ENCODE measurements around the gene CDKN2A.

Gene CDKN2A

DNA sequence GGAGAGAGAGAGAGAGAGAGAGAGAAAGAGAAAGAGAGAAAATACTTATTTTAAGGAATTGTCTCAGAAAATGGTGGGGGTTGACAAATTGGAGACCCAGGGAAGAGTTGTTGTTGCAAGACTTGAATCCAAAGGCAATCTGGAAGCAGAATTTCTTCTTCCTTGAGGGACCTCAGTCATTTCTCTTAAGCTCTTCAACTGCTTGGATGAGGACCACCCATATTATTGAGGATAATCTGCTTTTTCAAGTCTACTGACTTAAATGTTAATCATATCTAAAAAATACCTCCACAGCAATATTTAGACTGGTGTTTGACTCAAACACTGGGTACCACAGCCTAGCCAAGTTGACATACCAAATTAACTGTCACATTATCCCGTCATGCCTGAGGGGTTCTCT, 3.3 kb upstream of the CDKN2A start:
- H3K27me3 ChIP-seq (ENCODE audit: insufficient read depth, low read length, poor library complexity, severe bottlenecking): no peaks in the 10 kb centered on the region
- peaks cover 29% of the 10 kb centered on the region for H4K20me1 ChIP-seq (ENCODE audit: insufficient read depth, low read length, poor library complexity, severe bottlenecking)
- H3K4me1 ChIP-seq (ENCODE audit: insufficient read depth, low read length, poor library complexity, severe bottlenecking): peaks cover 29% of the 10 kb centered on the region
- peak overlapping the region; percentile 84 for H3K4me2 ChIP-seq (ENCODE audit: low read depth, low read length, poor library complexity, severe bottlenecking)
- no peaks in the 10 kb centered on the region for H3K36me3 ChIP-seq (ENCODE audit: insufficient read depth, low read length)
- peak overlapping the region; percentile 99 for H3K4me3 ChIP-seq (ENCODE audit: low read length, poor library complexity, severe bottlenecking)
- H3K9me2 ChIP-seq (replicated peaks; ENCODE audit: low read depth, low read length): no peaks in the 10 kb centered on the region
- H3F3A ChIP-seq (ENCODE audit: low read depth): no peaks in the 10 kb centered on the region
- H3K79me2 ChIP-seq (ENCODE audit: insufficient read depth, low read length): peaks cover 76% of the 10 kb centered on the region
- TF ChIP-seq, protein P1, sequence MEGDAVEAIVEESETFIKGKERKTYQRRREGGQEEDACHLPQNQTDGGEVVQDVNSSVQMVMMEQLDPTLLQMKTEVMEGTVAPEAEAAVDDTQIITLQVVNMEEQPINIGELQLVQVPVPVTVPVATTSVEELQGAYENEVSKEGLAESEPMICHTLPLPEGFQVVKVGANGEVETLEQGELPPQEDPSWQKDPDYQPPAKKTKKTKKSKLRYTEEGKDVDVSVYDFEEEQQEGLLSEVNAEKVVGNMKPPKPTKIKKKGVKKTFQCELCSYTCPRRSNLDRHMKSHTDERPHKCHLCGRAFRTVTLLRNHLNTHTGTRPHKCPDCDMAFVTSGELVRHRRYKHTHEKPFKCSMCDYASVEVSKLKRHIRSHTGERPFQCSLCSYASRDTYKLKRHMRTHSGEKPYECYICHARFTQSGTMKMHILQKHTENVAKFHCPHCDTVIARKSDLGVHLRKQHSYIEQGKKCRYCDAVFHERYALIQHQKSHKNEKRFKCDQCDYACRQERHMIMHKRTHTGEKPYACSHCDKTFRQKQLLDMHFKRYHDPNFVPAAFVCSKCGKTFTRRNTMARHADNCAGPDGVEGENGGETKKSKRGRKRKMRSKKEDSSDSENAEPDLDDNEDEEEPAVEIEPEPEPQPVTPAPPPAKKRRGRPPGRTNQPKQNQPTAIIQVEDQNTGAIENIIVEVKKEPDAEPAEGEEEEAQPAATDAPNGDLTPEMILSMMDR (conservative IDR thresholded peaks at IDR 0.05; ENCODE audit: low read length): no peak
- TF ChIP-seq EZH2phosphoT487 (IDR thresholded peaks at IDR 0.05; ENCODE audit: borderline replicate concordance): no peak
- H3K9me3 ChIP-seq (ENCODE audit: insufficient read depth, low read depth, low read length): no peaks in the 10 kb centered on the region
- no peak overlapping the region for H2AFZ ChIP-seq (ENCODE audit: low read length)
- H3K9ac ChIP-seq (ENCODE audit: low read depth, low read length, poor library complexity, severe bottlenecking): peak overlapping the region; percentile 93

DNA sequence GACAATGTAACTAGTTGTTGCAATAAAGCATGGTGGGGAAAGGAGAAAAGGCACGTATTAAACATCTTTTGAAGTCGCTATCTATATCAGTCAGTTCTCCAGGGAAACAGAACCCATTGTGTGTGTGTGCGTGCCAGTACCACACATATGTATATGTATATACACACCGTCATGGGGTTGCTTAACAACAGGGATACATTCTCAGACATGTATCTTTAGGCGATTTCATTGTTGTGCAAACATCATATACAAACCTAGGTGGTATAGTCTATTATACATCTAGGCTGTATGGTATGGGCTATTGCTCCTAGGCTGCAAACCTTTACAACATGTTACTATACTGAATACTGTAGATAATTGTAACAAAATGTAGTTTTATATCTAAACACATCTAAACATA, 2.7 kb upstream of the CDKN2A start:
- peaks cover 75% of the 10 kb centered on the region for H3K79me2 ChIP-seq (ENCODE audit: insufficient read depth, low read length)

GRCh38 chr9:21996438-21996837, 2.2 kb upstream of the CDKN2A start:
- H3K36me3 ChIP-seq (ENCODE audit: insufficient read depth, low read length): no peaks in the 10 kb centered on the region
- no peaks in the 10 kb centered on the region for H3K9me2 ChIP-seq (replicated peaks; ENCODE audit: low read depth, low read length)
- H2AFZ ChIP-seq (ENCODE audit: low read length): peak overlapping the region; percentile 68
- peaks cover 32% of the 10 kb centered on the region for H4K20me1 ChIP-seq (ENCODE audit: insufficient read depth, low read length, poor library complexity, severe bottlenecking)
- peak overlapping the region; percentile 99 for H3K4me3 ChIP-seq (ENCODE audit: low read length, poor library complexity, severe bottlenecking)
- peaks cover 75% of the 10 kb centered on the region for H3K79me2 ChIP-seq (ENCODE audit: insufficient read depth, low read length)
- H3K9ac ChIP-seq (ENCODE audit: low read depth, low read length, poor library complexity, severe bottlenecking): peak overlapping the region; percentile 93
- peak overlapping the region; percentile 84 for H3K4me2 ChIP-seq (ENCODE audit: low read depth, low read length, poor library complexity, severe bottlenecking)
- no peaks in the 10 kb centered on the region for H3F3A ChIP-seq (ENCODE audit: low read depth)
- TF ChIP-seq EZH2phosphoT487 (IDR thresholded peaks at IDR 0.05; ENCODE audit: borderline replicate concordance): no peak
- TF ChIP-seq, protein P1 (conservative IDR thresholded peaks at IDR 0.05; ENCODE audit: low read length): no peak
- no peaks in the 10 kb centered on the region for H3K9me3 ChIP-seq (ENCODE audit: insufficient read depth, low read depth, low read length)
- H3K4me1 ChIP-seq (ENCODE audit: insufficient read depth, low read length, poor library complexity, severe bottlenecking): peaks cover 25% of the 10 kb centered on the region
- H3K27me3 ChIP-seq (ENCODE audit: insufficient read depth, low read length, poor library complexity, severe bottlenecking): no peaks in the 10 kb centered on the region

More for the DNA sequence above, 2.7 kb upstream of the CDKN2A start:
- Histone ChIP-seq H3K4me3 (ENCODE audit: low read length, poor library complexity, severe bottlenecking) (peak overlapping the region; percentile 99), H3K27me3 (ENCODE audit: insufficient read depth, low read length, poor library complexity, severe bottlenecking) (no peaks in the 10 kb centered on the region), H3F3A (ENCODE audit: low read depth) (no peaks in the 10 kb centered on the region), H3K9ac (ENCODE audit: low read depth, low read length, poor library complexity, severe bottlenecking) (peak overlapping the region; percentile 93), H3K4me1 (ENCODE audit: insufficient read depth, low read length, poor library complexity, severe bottlenecking) (peaks cover 23% of the 10 kb centered on the region), H3K4me2 (ENCODE audit: low read depth, low read length, poor library complexity, severe bottlenecking) (peak overlapping the region; percentile 84), H3K9me3 (ENCODE audit: insufficient read depth, low read depth, low read length) (no peaks in the 10 kb centered on the region), H3K9me2 (replicated peaks; ENCODE audit: low read depth, low read length) (no peaks in the 10 kb centered on the region), H3K36me3 (ENCODE audit: insufficient read depth, low read length) (no peaks in the 10 kb centered on the region), H2AFZ (ENCODE audit: low read length) (no peak overlapping the region), H4K20me1 (ENCODE audit: insufficient read depth, low read length, poor library complexity, severe bottlenecking) (peaks cover 31% of the 10 kb centered on the region)
- TF ChIP-seq, protein P1 (conservative IDR thresholded peaks at IDR 0.05; ENCODE audit: low read length): no peak
- TF ChIP-seq EZH2phosphoT487 (IDR thresholded peaks at IDR 0.05; ENCODE audit: borderline replicate concordance): no peak

Data from Loucy (cell line).